ENCODE results near the gene WDR47. TPM values are rescaled to one million over a fixed set of nuclear protein-coding genes. Genes with fewer than 3 reads are reported as not detected.

The WDR47 gene
- total RNA-seq (2022; extraction: Qiagen RNA extraction) = 6.0 to 8.4 TPM (median 7.6 TPM) in 5 replicates

DNA sequence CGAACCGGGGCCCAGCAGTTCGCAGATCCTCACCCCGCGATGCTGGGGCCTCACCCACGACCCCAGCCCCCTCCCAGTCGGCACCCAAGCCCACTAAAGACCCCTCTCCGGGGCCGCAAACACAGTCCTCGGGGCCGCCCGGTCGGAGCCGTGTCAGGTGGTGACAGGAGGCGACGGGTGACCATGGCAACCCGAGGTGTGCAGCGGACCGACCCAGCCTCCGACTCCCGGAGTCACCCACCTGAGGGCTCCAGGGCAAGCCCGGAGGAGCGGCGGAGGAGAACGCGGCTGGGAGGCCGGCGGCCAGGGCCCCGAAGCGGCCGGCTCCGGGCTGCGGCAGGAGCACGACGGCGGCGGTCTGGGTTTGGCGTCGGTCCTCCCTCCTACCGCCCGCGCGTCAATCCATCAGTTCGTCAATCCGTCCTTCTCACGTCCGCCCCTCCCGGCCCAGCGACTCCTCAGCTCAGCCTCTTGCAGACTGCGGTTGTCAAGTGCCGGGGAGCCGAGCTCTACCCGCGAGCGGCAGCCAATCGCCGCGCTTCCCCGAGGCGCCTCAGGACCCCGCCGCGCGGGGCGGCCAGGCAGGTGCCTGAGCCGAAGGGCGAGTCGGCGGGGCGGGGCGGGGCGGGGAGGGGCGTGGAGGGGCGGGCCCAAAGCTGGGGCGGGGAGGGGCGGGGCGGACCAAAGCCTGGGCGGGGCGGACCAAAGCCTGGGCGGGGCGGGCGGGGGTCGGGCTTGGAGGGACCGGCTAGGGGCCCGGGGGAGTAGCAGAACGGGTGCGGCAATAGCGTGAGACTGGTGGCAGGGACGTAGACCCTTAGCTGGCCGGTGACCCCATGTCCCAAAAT lies at the start of gene WDR47:
Gene WDR47, minus strand, starts transcription at position 482 of the 848 bp plus-strand sequence. CDS start 18,590 bp downstream, outside the sequence.

DNA sequence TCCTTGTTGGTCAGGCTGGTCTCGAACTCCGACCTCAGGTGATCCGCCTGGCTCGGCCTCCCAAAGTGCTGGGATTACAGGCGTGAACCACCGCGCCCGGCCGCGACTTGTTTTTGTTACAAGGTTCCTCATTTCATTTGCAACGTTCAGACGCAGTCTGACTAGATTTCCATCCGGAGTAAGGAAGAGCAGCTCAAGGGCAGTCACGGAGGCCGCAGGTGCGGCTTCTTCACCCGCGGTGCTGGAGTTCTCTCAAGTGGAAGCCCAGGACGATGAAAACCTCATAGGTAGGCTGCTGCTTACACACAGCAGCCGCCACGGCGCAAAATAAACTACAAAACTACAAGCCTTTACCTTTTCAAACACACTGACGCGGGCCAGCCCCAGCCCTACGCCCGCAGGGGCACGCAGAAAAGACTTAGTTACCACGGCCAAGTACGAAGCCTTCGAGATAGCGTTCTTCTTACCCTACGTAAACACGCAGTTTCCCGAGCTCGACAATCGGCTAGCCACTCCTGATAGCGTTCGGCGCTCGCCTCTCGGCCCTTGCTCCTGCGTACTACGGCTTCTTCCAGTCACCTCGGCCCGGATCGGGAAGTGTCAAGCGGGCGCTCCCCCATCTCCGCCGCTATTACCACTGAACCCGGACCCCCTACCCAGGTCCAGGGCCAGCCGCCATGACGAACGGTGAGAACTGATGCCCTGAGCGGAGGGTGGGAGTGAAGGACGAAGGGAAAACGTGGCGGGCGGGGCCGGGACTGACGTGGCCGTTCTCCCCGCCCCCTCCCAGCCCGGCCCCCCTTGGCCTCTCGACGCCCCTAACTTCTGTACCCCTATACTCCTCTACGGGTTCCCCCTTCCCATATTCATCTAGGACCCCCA lies 48.5 kb upstream of the WDR47 start, which contains the start of gene TMEM167B:
Gene TMEM167B, plus strand, starts transcription at position 569 of the 882 bp plus-strand sequence. Its CDS starts 109 bp downstream, at position 678.

DNA sequence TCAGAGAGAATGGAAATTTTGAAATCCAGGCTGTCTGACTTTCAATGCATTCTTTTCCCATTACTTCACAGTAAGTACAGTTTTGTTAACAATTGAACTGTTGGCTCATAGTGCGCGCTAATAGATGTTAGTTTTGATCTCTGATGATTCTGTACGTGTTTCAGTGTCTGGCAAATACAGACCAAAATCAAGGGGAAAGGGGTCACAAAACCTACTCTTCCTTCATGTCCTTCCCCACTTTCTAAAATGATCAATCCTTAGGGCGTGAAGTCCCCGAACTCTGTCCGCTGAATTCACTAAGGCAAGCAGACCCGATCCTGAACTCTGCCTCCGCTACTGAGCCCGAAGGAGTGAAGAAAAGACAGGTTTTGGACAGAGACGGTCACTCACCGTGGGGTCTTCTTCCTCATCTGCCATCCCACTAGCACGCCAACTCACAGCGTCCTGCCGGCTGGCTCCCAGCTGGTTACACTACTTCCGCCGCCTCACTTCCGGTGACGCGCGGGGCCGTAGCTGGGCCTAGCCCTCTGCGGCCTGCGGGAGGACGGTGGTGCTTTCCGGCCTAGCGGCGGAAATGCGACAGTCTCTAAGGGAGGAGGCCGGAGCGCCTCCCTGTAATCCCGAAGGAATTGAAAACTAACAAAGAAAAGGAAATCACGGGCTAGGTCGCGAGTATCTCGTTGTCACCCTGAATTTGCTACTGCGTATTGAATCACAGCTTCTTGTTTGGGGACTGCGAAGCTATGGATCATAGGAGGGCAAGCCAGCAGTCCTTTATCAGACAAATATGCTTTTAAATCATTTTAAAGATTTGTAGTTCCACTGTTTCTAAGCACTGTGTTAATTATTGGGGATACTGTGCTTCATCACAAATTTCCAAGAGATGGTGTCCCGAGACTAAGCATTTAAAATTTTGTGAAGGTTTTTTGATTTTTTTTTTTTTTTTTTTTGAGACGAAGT lies 33.9 kb upstream of the WDR47 start, which contains the start of gene TAF13:
Gene TAF13, minus strand, starts transcription at position 473 of the 960 bp plus-strand sequence. Its CDS starts 56 bp downstream, at position 417.

GRCh38 chr1:108963052-108963686 lies 78.7 kb downstream of the WDR47 start, which contains the start of gene CLCC1:
TSS of gene CLCC1 (minus strand) at chr1:108963484. CDS start at chr1:108950437, 13,047 bp downstream.

Other genes starting within 250 kb of the WDR47 start
- gene AKNAD1, start 185.0 kb downstream of the WDR47 start, total RNA-seq (2022; extraction: Qiagen RNA extraction) = 0.64 to 1.1 TPM (median 0.77 TPM) in 5 replicates
- gene GPSM2, start 165.1 kb downstream of the WDR47 start, total RNA-seq (2022; extraction: Qiagen RNA extraction) = 13.6 to 19.4 TPM (median 16.3 TPM) in 5 replicates
- 15.0 to 17.5 TPM (median 16.6 TPM) in 5 replicates for gene CLCC1, start 78.6 kb downstream of the WDR47 start, total RNA-seq (2022; extraction: Qiagen RNA extraction)
- gene TAF13, start 33.9 kb upstream of the WDR47 start, total RNA-seq (2022; extraction: Qiagen RNA extraction) = 23.6 to 41.4 TPM (median 29.0 TPM) in 5 replicates
- 8.2 to 9.6 TPM (median 8.7 TPM) in 5 replicates for gene TMEM167B, start 48.7 kb upstream of the WDR47 start, total RNA-seq (2022; extraction: Qiagen RNA extraction)
- gene ELAPOR1, start 72.0 kb upstream of the WDR47 start, total RNA-seq (2022; extraction: Qiagen RNA extraction) = 0.39 to 0.91 TPM (median 0.64 TPM) in 5 replicates
- 90.1 to 111 TPM (median 98.3 TPM) in 5 replicates for gene SARS1, start 171.8 kb upstream of the WDR47 start, total RNA-seq (2022; extraction: Qiagen RNA extraction)
- 3.8 to 5.8 TPM (median 5.6 TPM) in 5 replicates for gene CELSR2, start 207.4 kb upstream of the WDR47 start, total RNA-seq (2022; extraction: Qiagen RNA extraction)
- gene PSRC1, start 241.0 kb upstream of the WDR47 start, total RNA-seq (2022; extraction: Qiagen RNA extraction) = 18.1 to 27.7 TPM (median 25.9 TPM) in 5 replicates